K562 (cell line): ENCODE measurements around the gene CCDC27. TPM values are rescaled to one million over a fixed set of nuclear protein-coding genes. Genes with fewer than 3 reads are reported as not detected.

Experiments used
- ATAC-seq: fragments of 200-7000 bp; cut with Tn5 transposase; 3 replicates; pipeline ENCODE4 v1.9.1; 2020; ENCODE audit warnings: moderate library complexity
- BruUV-seq: library from RNA; stranded (reverse); fragments of 400-500 nt; replicated peaks from 2 replicates; lab custom pipeline; 2021; lab: Mats Ljungman, UMichigan
- CTCF ChIA-PET: fragments of 300-600 bp; formaldehyde crosslinking; extraction: SDS; loops from one replicate; lab custom pipeline; 2021; ENCODE audit warnings: low intra/inter-chr PET ratio; lab: Yijun Ruan, JAX
- POLR2A ChIA-PET: fragments of 300-600, 350-650 bp; sonication (Branson Sonifier 250); formaldehyde crosslinking; extraction: SDS; loops from one replicate; lab custom pipeline; 2021; ENCODE audit warnings: antibody characterized with exemption, inconsistent platforms; lab: Yijun Ruan, JAX
- DNase-seq, 4 experiments: peaks; one replicate each; pipeline versions ENCODE4 v3.0.0 to v3.0.0-alpha.2; 2011 to 2018; ENCODE audit warnings: low spot score in 3 of 4, mixed read lengths in 3 of 4; ENCODE audit errors: extremely low read depth in 1 of 4
- FAIRE-seq: peaks from 2 replicates; lab custom pipeline; 2011; peaks lifted over from hg19 to GRCh38; lab: Jason Lieb, UNC
- H2AFZ ChIP-seq: 2 replicates; pipeline ENCODE4 v1.6.0; 2011; ENCODE audit warnings: low read depth, low read length, control low read depth, inconsistent platforms
- H3K27ac ChIP-seq: fragments of 200-600 bp; 3 replicates; pipeline ENCODE4 v1.8.0; 2011; ENCODE audit warnings: low read depth, mild to moderate bottlenecking, control low read depth, inconsistent platforms, low read length, moderate library complexity, mixed read lengths; ENCODE audit errors: extremely low read depth
- H3K27me3 ChIP-seq, 2 experiments: fragments of 300-600 bp in 1 of 2; 2 replicates in 1 of 2; 3 replicates in 1 of 2; pipeline versions ENCODE4 v1.6.0 to v1.8.0; 2011; ENCODE audit warnings: inconsistent platforms in 2 of 2, low read length in 2 of 2, mild to moderate bottlenecking in 1 of 2, mixed read lengths in 1 of 2, moderate library complexity in 1 of 2; ENCODE audit not compliant: control insufficient read depth in 2 of 2, insufficient read depth in 2 of 2
- H3K36me3 ChIP-seq: fragments of 300-600 bp; 3 replicates; pipeline ENCODE4 v1.8.0; 2011; ENCODE audit warnings: mild to moderate bottlenecking, low read length, inconsistent platforms; ENCODE audit not compliant: control insufficient read depth, insufficient read depth
- H3K4me1 ChIP-seq, 2 experiments: fragments of 200-600 bp in 1 of 2; replicated peaks in 1 of 2; 2 replicates in 1 of 2; 3 replicates in 1 of 2; pipeline versions ENCODE4 v1.5.1 to v1.8.0; 2011; ENCODE audit warnings: inconsistent platforms in 2 of 2, low read length in 2 of 2, mild to moderate bottlenecking in 1 of 2, mixed read lengths in 1 of 2, moderate library complexity in 1 of 2; ENCODE audit not compliant: control insufficient read depth in 2 of 2, insufficient read depth in 2 of 2
- H3K4me2 ChIP-seq: 2 replicates; pipeline ENCODE4 v1.6.1; 2011; ENCODE audit warnings: low read length, control low read depth, inconsistent platforms, mixed read lengths; ENCODE audit not compliant: insufficient read depth
- H3K4me3 ChIP-seq: fragments of 200-600 bp; sonication (generic), shearing (Covaris generic); 2 replicates; pipeline ENCODE4 v1.5.1; 2016; ENCODE audit warnings: control low read depth, inconsistent platforms
- H3K79me2 ChIP-seq: fragments of 200-600 bp; 3 replicates; pipeline ENCODE4 v1.8.0; 2011; ENCODE audit warnings: low read length, inconsistent platforms; ENCODE audit not compliant: control insufficient read depth, insufficient read depth
- H3K9ac ChIP-seq, 2 experiments: 2 replicates each; pipeline versions ENCODE4 v1.6.0 to v1.6.1; 2011; ENCODE audit warnings: low read depth in 2 of 2, low read length in 2 of 2, control low read depth in 1 of 2, inconsistent platforms in 1 of 2, mild to moderate bottlenecking in 1 of 2, mixed read lengths in 1 of 2; ENCODE audit not compliant: insufficient read depth in 1 of 2
- H3K9me1 ChIP-seq: one replicate; pipeline ENCODE4 v1.6.0; 2011; ENCODE audit warnings: inconsistent platforms, mild to moderate bottlenecking, low read length, moderate library complexity; ENCODE audit not compliant: control insufficient read depth, insufficient read depth
- H3K9me3 ChIP-seq: replicated peaks from 2 replicates; pipeline ENCODE4 v1.5.1; 2011; ENCODE audit warnings: low read depth, low read length, inconsistent platforms; ENCODE audit not compliant: control insufficient read depth, insufficient read depth
- H4K20me1 ChIP-seq: replicated peaks from 2 replicates; pipeline ENCODE4 v1.6.1; 2011; ENCODE audit warnings: low read length, inconsistent platforms, mixed read lengths; ENCODE audit not compliant: control insufficient read depth, insufficient read depth
- ARID1B ChIP-seq: fragments of 450-650 bp; IDR thresholded peaks from 2 replicates; pipeline ENCODE4 v1.6.1; 2016; ENCODE audit warnings: antibody characterized with exemption, mild to moderate bottlenecking, inconsistent platforms
- DMBX1 ChIP-seq: fragments of 250-450 bp; sonication (Bioruptor Pico); IDR thresholded peaks from 2 replicates; pipeline ENCODE4 v1.8.0; 2022; ENCODE audit warnings: inconsistent platforms, mild to moderate bottlenecking, moderate library complexity, borderline replicate concordance
- HIVEP1 ChIP-seq: fragments of 250-450 bp; sonication (Bioruptor Pico); IDR thresholded peaks from 2 replicates; pipeline ENCODE4 v1.4.0; 2020; ENCODE audit warnings: mild to moderate bottlenecking
- MAFK ChIP-seq: IDR thresholded peaks from 2 replicates; pipeline ENCODE4 v1.6.1; 2011; ENCODE audit warnings: low read length, improper control_type of control experiment
- NCOA2 ChIP-seq, 2 experiments: fragments of 450-650 bp; IDR thresholded peaks; 2 replicates each; pipeline ENCODE4 v1.6.1; 2018; ENCODE audit warnings: mild to moderate bottlenecking in 2 of 2, moderate library complexity in 1 of 2; ENCODE audit not compliant: partially characterized antibody in 2 of 2
- NFRKB ChIP-seq: fragments of 450-650 bp; IDR thresholded peaks from 2 replicates; pipeline ENCODE4 v1.6.1; 2016; ENCODE audit warnings: low read depth
- NR3C1 ChIP-seq: sonication (generic); formaldehyde crosslinking; IDR thresholded peaks from 2 replicates; pipeline ENCODE4 v1.8.1; 2022; ENCODE audit warnings: missing genetic modification reagents
- RHOXF2B ChIP-seq: fragments of 250-450 bp; sonication (Bioruptor Pico); conservative IDR thresholded peaks from 2 replicates; pipeline ENCODE4 v1.5.1; 2021
- SMARCA5 ChIP-seq: fragments of 450-650 bp; IDR thresholded peaks from 2 replicates; pipeline ENCODE4 v1.6.1; 2016
- STAT5A ChIP-seq: IDR thresholded peaks from 2 replicates; pipeline ENCODE4 v1.6.1; 2012; ENCODE audit warnings: low read length, inconsistent platforms, borderline replicate concordance
- TRIM24 ChIP-seq, 2 experiments: fragments of 450-650 bp; IDR thresholded peaks; 2 replicates each; pipeline ENCODE4 v1.6.1; 2016
- ZBTB12 ChIP-seq: fragments of 250-450 bp; sonication (Bioruptor Pico); IDR thresholded peaks from 2 replicates; pipeline ENCODE4 v1.4.0; 2020
- ZC3H4 ChIP-seq: sonication (generic); formaldehyde crosslinking; IDR thresholded peaks from 2 replicates; pipeline ENCODE4 v1.9.0; 2021; ENCODE audit warnings: missing genetic modification reagents, borderline replicate concordance
- ZNF282 ChIP-seq: sonication (generic); formaldehyde crosslinking; IDR thresholded peaks from 2 replicates; pipeline ENCODE4 v1.8.1; 2023; ENCODE audit warnings: missing genetic modification reagents
- ZNF354B ChIP-seq: fragments of 250-450 bp; sonication (Bioruptor Pico); IDR thresholded peaks from 2 replicates; pipeline ENCODE4 v1.4.0; 2020
- ZNF644 ChIP-seq: fragments of 200-800 bp; sonication (Bioruptor generic); IDR thresholded peaks from 2 replicates; pipeline ENCODE4 v1.6.1; 2016; ENCODE audit warnings: low read depth, missing genetic modification characterization, missing compliant biosample characterization
- ZNF76 ChIP-seq: fragments of 250-450 bp; sonication (Bioruptor Pico); IDR thresholded peaks from 2 replicates; pipeline ENCODE4 v1.4.0; 2020; ENCODE audit warnings: mild to moderate bottlenecking, moderate library complexity, borderline replicate concordance
- WGBS: fragments of 100-300 bp; shearing (Covaris generic); methylation state at CpG from one replicate; pipeline ENCODE4 v1.1.6; 2016; ENCODE audit warnings: low coverage, mixed read lengths; ENCODE audit not compliant: insufficient coverage; ENCODE audit errors: missing lambda C conversion rate; 5-methylcytosine and 5-hydroxymethylcytosine counted together
- in situ Hi-C: fragments of 300-500 bp; cut with MboI; formaldehyde crosslinking; loops from 4 replicates; pipeline ENCODE4 v1.15.0; 2018; ENCODE audit warnings: inconsistent platforms, mixed read lengths
- intact Hi-C: fragments of 100-400 bp; cut with micrococcal nuclease; formaldehyde crosslinking; loops from 2 replicates; pipeline ENCODE4 v1.14.2; 2022
- polyA plus RNA-seq, 8 experiments: library from polyadenylated mRNA; depleted of rRNA in 4 of 8; stranded (reverse) in 5 of 8; unstranded in 3 of 8; fragments of >200 nt; fragmentation: Nextera tagmentation in 2 of 8; fragmentation: Illumina TruSeq in 1 of 8; extraction: Ambion mirVana in 2 of 8; extraction: Trizol in 1 of 8; gene quantifications; 2 replicates each; pipeline versions ENCODE4 v1.2.1 to v1.2.3, GENCODE V29; 2011 to 2014; ENCODE audit warnings: inconsistent platforms in 1 of 8, missing spikeins in 1 of 8
- total RNA-seq, 7 experiments: library from RNA; depleted of rRNA in 6 of 7; stranded (reverse); fragments of >200 nt in 6 of 7; fragmentation: Illumina TruSeq in 2 of 7; extraction: Trizol in 2 of 7; gene quantifications; 2 replicates each; pipeline versions ENCODE4 v1.2.1 to v1.2.3, GENCODE V29; 2011 to 2021; ENCODE audit warnings: low replicate concordance in 1 of 7
- TF ChIP-seq, protein P1 (sequence below): IDR thresholded peaks from 2 replicates; pipeline ENCODE4 v1.6.1; 2014; ENCODE audit warnings: antibody characterized with exemption

Gene CCDC27
- total and polyA plus RNA-seq, 9 of the 15 experiments (the other 6 are each of a cell fraction or from before 2014, with no cell fraction given), result 0.01 to 0.04 TPM; not detected in 7

- BruUV-seq, result no TSS peak
- no peaks in the 10 kb centered on the region for H3K36me3 ChIP-seq
- H4K20me1 ChIP-seq, result peaks cover 76% of the 10 kb centered on the region
- H3K9me3 ChIP-seq, result no peaks in the 10 kb centered on the region
- no peak overlapping the region for H3K4me3 ChIP-seq
- H3K4me2 ChIP-seq, result no peak overlapping the region
- ChIA-PET POLR2A (no interaction called here), CTCF (no interaction called here)
- in situ Hi-C loops, result no loop called here
- WGBS, result 11% methylated on average over 11 of the region's 11 CpGs
- no peak overlapping the region for H3K27ac ChIP-seq
- H3K4me1 ChIP-seq, result peaks cover 0 to 57% of the 10 kb centered on the region in 2 experiments; a peak in 2 of 5 replicates
- no peak overlapping the region for H2AFZ ChIP-seq
- no peak for TF ChIP-seq MAFK
- no peak for TF ChIP-seq ZNF644 (tag)
- no peak for TF ChIP-seq ZNF354B
- TF ChIP-seq ZNF76 (CRISPR knock-in tag), result no peak
- no peak for TF ChIP-seq NCOA2 (IDR thresholded peaks at IDR 0.05; ENCODE audit: partially characterized antibody in 2 of 2)
- no peak for TF ChIP-seq SMARCA5
- TF ChIP-seq, protein P1, sequence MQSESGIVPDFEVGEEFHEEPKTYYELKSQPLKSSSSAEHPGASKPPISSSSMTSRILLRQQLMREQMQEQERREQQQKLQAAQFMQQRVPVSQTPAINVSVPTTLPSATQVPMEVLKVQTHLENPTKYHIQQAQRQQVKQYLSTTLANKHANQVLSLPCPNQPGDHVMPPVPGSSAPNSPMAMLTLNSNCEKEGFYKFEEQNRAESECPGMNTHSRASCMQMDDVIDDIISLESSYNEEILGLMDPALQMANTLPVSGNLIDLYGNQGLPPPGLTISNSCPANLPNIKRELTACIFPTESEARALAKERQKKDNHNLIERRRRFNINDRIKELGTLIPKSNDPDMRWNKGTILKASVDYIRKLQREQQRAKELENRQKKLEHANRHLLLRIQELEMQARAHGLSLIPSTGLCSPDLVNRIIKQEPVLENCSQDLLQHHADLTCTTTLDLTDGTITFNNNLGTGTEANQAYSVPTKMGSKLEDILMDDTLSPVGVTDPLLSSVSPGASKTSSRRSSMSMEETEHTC, result no peak
- no peak for TF ChIP-seq ZC3H4 (CRISPR knock-in tag)
- TF ChIP-seq NFRKB, result no peak
- no peak for TF ChIP-seq ZNF282 (CRISPR knock-in tag)
- TF ChIP-seq TRIM24 (IDR thresholded peaks at IDR 0.05), result no peak
- no peak for TF ChIP-seq DMBX1 (CRISPR knock-in tag)
- TF ChIP-seq HIVEP1 (CRISPR knock-in tag), result no peak
- TF ChIP-seq ZBTB12 (CRISPR knock-in tag), result no peak
- no peak for TF ChIP-seq NR3C1 (CRISPR knock-in tag)
- TF ChIP-seq STAT5A, result no peak
- TF ChIP-seq ARID1B, result no peak
- no peak for TF ChIP-seq RHOXF2B (CRISPR knock-in tag)
- peaks cover 62 to 98% of the 10 kb centered on the region in 2 experiments for H3K27me3 ChIP-seq
- FAIRE-seq (no peak), ATAC-seq (no peak), DNase-seq (no peak)
- H3K9ac ChIP-seq, result no peak overlapping the region
- H3K79me2 ChIP-seq, result no peaks in the 10 kb centered on the region
- no peaks in the 10 kb centered on the region for H3K9me1 ChIP-seq
- intact Hi-C loops, result no loop called here
These were observed 44.3 kb upstream of the CCDC27 start for GRCh38 chr1:3707939-3708328.
